Trophoblast cell (in vitro differentiated cells and primary cell): ENCODE measurements around the gene CHMP4A.

Experiments used
- DNase-seq, 2 donors: peaks; one replicate each; pipeline ENCODE4 v3.0.0-alpha.2; 2016
- H2AFZ ChIP-seq: 2 replicates; pipeline ENCODE4 v1.6.1; 2013; ENCODE audit warnings: low read length, moderate library complexity, mild to moderate bottlenecking; ENCODE audit not compliant: insufficient read depth, poor library complexity
- H2AK5ac ChIP-seq: 2 replicates; pipeline ENCODE4 v1.6.1; 2013; ENCODE audit warnings: mild to moderate bottlenecking, low read length
- H2BK120ac ChIP-seq: 2 replicates; pipeline ENCODE4 v1.6.1; 2013; ENCODE audit warnings: low read length, mild to moderate bottlenecking, moderate library complexity; ENCODE audit not compliant: insufficient read depth, poor library complexity
- H2BK12ac ChIP-seq: 2 replicates; pipeline ENCODE4 v1.6.1; 2013; ENCODE audit warnings: mild to moderate bottlenecking, low read length, moderate library complexity
- H2BK5ac ChIP-seq: 2 replicates; pipeline ENCODE4 v1.6.1; 2013; ENCODE audit warnings: low read length, low read depth, moderate library complexity, mild to moderate bottlenecking; ENCODE audit not compliant: poor library complexity
- H3K14ac ChIP-seq: 2 replicates; pipeline ENCODE4 v1.6.1; 2013; ENCODE audit warnings: mild to moderate bottlenecking, low read length
- H3K18ac ChIP-seq: 2 replicates; pipeline ENCODE4 v1.6.1; 2013; ENCODE audit warnings: mild to moderate bottlenecking, low read length
- H3K23ac ChIP-seq: 2 replicates; pipeline ENCODE4 v1.6.1; 2013; ENCODE audit warnings: low read length
- H3K27ac ChIP-seq: 2 replicates; pipeline ENCODE4 v1.5.1; 2013; ENCODE audit warnings: low read depth, mild to moderate bottlenecking, inconsistent platforms, low read length, moderate library complexity
- H3K27me3 ChIP-seq: 2 replicates; pipeline ENCODE4 v1.6.1; 2013; ENCODE audit warnings: inconsistent platforms, mild to moderate bottlenecking, low read length, moderate library complexity; ENCODE audit not compliant: insufficient read depth
- H3K36me3 ChIP-seq, 2 experiments: 1 replicate in 1 of 2; 2 replicates in 1 of 2; pipeline ENCODE4 v1.6.1; 2013; ENCODE audit warnings: low read length in 2 of 2, mild to moderate bottlenecking in 2 of 2, moderate library complexity in 1 of 2; ENCODE audit not compliant: insufficient read depth in 2 of 2, control insufficient read depth in 1 of 2
- H3K4ac ChIP-seq: 2 replicates; pipeline ENCODE4 v1.6.1; 2013; ENCODE audit warnings: low read depth, mild to moderate bottlenecking, low read length, moderate library complexity
- H3K4me1 ChIP-seq, 2 experiments: 1 replicate in 1 of 2; 2 replicates in 1 of 2; pipeline ENCODE4 v1.6.1; 2013; ENCODE audit warnings: low read length in 2 of 2, mild to moderate bottlenecking in 2 of 2, moderate library complexity in 1 of 2; ENCODE audit not compliant: insufficient read depth in 2 of 2, control insufficient read depth in 1 of 2
- H3K4me2 ChIP-seq: 2 replicates; pipeline ENCODE4 v1.6.1; 2013; ENCODE audit warnings: inconsistent platforms, mild to moderate bottlenecking, low read length, moderate library complexity
- H3K4me3 ChIP-seq: 2 replicates; pipeline ENCODE4 v1.5.1; 2013; ENCODE audit warnings: mild to moderate bottlenecking, low read depth, low read length, inconsistent platforms
- H3K79me1 ChIP-seq: one replicate; pipeline ENCODE4 v1.6.1; 2013; ENCODE audit warnings: low read length
- H3K79me2 ChIP-seq: 2 replicates; pipeline ENCODE4 v1.6.1; 2013; ENCODE audit warnings: low read length, mild to moderate bottlenecking; ENCODE audit not compliant: control insufficient read depth, insufficient read depth, poor library complexity
- H3K9ac ChIP-seq: 2 replicates; pipeline ENCODE4 v1.6.1; 2013; ENCODE audit warnings: mild to moderate bottlenecking, low read length
- H3K9me3 ChIP-seq: 2 replicates; pipeline ENCODE4 v1.6.1; 2013; ENCODE audit warnings: low read depth, mild to moderate bottlenecking, control low read depth, inconsistent platforms, low read length; ENCODE audit not compliant: insufficient read depth
- H4K12ac ChIP-seq: 2 replicates; pipeline ENCODE4 v1.6.1; 2013; ENCODE audit warnings: low read depth, mild to moderate bottlenecking, low read length, moderate library complexity
- H4K8ac ChIP-seq: 2 replicates; pipeline ENCODE4 v1.6.1; 2013; ENCODE audit warnings: low read depth, mild to moderate bottlenecking, low read length, moderate library complexity
- H4K91ac ChIP-seq: one replicate; pipeline ENCODE4 v1.6.1; 2013; ENCODE audit warnings: low read depth, mild to moderate bottlenecking, low read length, moderate library complexity
- WGBS: extraction: QIAGEN DNeasy Blood & Tissue Kit; methylation state at CpG from one replicate; pipeline ENCODE4 v1.1.7; 2013; ENCODE audit warnings: missing lambda C conversion rate; ENCODE audit not compliant: insufficient read length, insufficient coverage; ENCODE audit errors: extremely low coverage; 5-methylcytosine and 5-hydroxymethylcytosine counted together

CHMP4A gene

DNA sequence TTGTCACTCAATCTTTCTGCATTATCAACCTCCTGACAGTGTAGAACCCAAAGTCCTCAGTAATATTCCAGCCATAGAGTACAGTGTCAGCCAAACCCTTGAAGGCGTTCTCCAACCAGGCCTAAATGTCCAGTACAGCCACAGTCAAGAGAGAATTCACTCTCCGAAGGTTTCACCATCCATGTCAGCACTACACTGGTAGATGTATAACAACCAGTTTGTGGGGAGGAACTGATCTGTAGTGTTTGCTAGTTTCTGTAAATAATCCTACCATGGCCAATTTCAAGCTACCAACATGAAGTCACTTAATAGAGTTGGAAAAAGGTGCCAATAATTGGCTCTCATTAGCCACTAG, 3.0 kb upstream of the CHMP4A start:
- no peak overlapping the region for H2AFZ ChIP-seq
- H3K9me3 ChIP-seq = no peaks in the 10 kb centered on the region
- H3K14ac ChIP-seq = no peak overlapping the region
- no peak overlapping the region for H2BK5ac ChIP-seq
- H3K23ac ChIP-seq = no peak overlapping the region
- no peak overlapping the region for H3K27ac ChIP-seq
- peaks cover 0 to 2% of the 10 kb centered on the region in 2 experiments for H3K4me1 ChIP-seq
- peaks cover 3% of the 10 kb centered on the region for H3K79me2 ChIP-seq
- no peak overlapping the region for H4K8ac ChIP-seq
- H2AK5ac ChIP-seq = no peak overlapping the region
- H3K4me3 ChIP-seq = no peak overlapping the region
- no CpG with 5 or more reads among the region's 2 CpGs for WGBS
- no peak overlapping the region for H2BK120ac ChIP-seq
- H3K36me3 ChIP-seq = peaks cover 7 to 9% of the 10 kb centered on the region in 2 experiments
- no peak overlapping the region for H3K18ac ChIP-seq
- H3K79me1 ChIP-seq = peaks cover 8% of the 10 kb centered on the region
- no peak overlapping the region for H3K9ac ChIP-seq
- H3K4ac ChIP-seq = no peak overlapping the region
- H4K91ac ChIP-seq = no peak overlapping the region
- no peak overlapping the region for H2BK12ac ChIP-seq
- peak overlapping the region; percentile 72 for H3K4me2 ChIP-seq
- H4K12ac ChIP-seq = no peak overlapping the region
- no peak for DNase-seq
- H3K27me3 ChIP-seq = no peaks in the 10 kb centered on the region

DNA sequence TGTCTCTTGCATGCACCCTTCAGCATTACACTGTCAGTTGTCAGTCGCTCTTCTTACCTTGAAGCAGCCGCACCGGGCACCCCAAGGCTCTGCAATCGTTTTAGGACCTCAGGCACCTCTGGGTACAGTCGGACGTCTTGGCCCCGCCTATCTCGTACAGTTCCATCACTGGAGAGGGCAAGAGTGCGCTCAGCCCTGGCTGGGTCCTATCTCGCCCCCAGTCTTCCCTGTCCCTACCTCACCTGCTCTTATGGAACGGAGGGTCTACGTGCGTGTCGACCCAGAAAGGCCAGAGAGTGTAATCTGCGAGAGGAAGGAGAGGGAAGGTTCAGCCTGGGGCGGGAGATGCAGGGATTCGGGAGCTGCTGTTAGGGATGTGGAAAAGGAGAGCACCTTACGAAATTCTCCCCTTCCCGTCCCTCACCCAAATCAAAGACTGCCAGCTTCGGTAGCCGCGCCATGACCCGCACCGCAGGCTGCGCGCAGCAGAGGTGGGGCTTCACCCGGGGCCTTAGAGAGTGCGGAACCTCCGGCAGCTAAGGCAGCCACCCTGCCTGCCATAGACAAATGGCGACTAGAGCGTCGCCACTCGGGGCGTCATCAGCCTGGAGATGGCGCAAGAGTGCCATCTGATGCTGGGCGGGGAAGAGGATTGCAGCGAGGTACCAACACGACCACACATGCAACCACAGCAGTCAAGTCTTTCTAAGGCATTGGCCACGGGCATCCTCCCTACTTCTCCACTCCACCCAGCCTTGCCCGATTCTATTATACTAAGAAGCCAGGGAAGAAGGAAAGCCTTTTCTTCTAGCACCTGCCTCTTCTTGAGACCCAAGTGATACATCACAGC, 2.4 kb upstream of the CHMP4A start, which contains the start of gene MDP1:
Gene MDP1 (minus strand): TSS at position 572 of the 850 bp plus-strand sequence. CDS start 111 bp downstream, at position 461.
- Histone ChIP-seq H3K23ac (no peak within 1 kb of the TSS), H2AK5ac (peak within 1 kb of the TSS; percentile 29), H4K91ac (peak within 1 kb of the TSS; percentile 73), H3K4ac (peak within 1 kb of the TSS; percentile 42), H4K12ac (peak within 1 kb of the TSS; percentile 36), H3K4me2 (peak within 1 kb of the TSS; percentile 72), H3K27ac (peak within 1 kb of the TSS; percentile 18), H3K18ac (peak within 1 kb of the TSS; percentile 72), H3K14ac (peak within 1 kb of the TSS; percentile 69), H3K36me3 (peaks cover 7 to 11% of the 10 kb centered on the region in 2 experiments), H2AFZ (peak within 1 kb of the TSS; percentile 69), H3K79me2 (peaks cover 3% of the 10 kb centered on the region), H3K9me3 (no peaks in the 10 kb centered on the region), H2BK120ac (peak within 1 kb of the TSS; percentile 13), H3K9ac (peak within 1 kb of the TSS; percentile 85), H2BK12ac (no peak within 1 kb of the TSS), H3K4me3 (peak within 1 kb of the TSS; percentile 75), H3K27me3 (no peaks in the 10 kb centered on the region), H3K4me1 (peaks cover 0 to 2% of the 10 kb centered on the region in 2 experiments), H2BK5ac (no peak within 1 kb of the TSS), H3K79me1 (peaks cover 8% of the 10 kb centered on the region), H4K8ac (peak within 1 kb of the TSS; percentile 88)
- WGBS = no CpG with 5 or more reads among the region's 40 CpGs
- peak; percentile 83 to 91 for DNase-seq

DNA sequence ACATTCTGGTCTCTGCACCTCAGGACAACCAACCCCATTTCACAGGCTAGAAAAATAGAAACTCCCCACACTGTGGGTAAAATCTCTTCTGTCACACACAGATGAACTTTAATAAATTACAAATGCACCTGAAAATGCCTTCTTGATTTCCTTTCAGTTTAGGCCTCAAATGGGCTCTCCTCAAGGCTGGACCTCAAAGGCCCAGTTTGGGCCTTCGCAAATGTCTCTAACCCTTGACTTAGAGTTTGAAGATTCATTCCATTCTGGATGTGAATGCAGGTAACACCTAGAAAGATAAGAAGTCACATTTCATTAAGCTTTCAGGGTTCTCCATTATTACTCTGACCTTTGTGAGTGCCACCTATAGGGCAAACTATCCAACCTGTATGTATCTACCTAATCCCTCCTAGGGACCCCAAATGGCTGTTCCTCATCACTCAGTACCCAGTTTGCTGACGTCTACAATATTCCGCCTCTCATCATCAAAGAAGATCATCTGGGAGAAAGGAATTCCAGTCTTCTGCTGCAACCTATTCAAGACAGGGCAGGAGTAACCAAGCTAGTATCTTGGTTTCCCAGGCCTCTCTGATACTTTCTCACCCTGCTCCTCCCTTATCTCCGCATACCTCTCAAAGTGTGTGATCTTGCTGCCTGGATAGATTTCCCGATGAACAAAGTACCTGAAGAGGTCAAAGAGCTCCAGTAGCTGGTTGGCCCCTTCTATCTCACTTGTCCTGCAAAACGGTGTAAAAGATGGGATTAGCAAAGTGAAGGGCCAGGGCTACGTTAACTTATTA, 776 bp upstream of the CHMP4A start:
- H2BK120ac ChIP-seq = no peak overlapping the region
- H3K4ac ChIP-seq = no peak overlapping the region
- H3K18ac ChIP-seq = no peak overlapping the region
- H4K91ac ChIP-seq = peak overlapping the region; percentile 26
- peak overlapping the region; percentile 5 for H3K27ac ChIP-seq
- H3K27me3 ChIP-seq = no peaks in the 10 kb centered on the region
- H3K4me3 ChIP-seq = no peak overlapping the region
- H3K23ac ChIP-seq = no peak overlapping the region
- no peak for DNase-seq
- WGBS = no CpG with 5 or more reads among the region's 7 CpGs
- peaks cover 8% of the 10 kb centered on the region for H3K79me1 ChIP-seq
- peak overlapping the region; percentile 1 for H3K9ac ChIP-seq
- H2AK5ac ChIP-seq = no peak overlapping the region
- peak overlapping the region; percentile 22 for H4K12ac ChIP-seq
- peaks cover 3% of the 10 kb centered on the region for H3K79me2 ChIP-seq
- H3K14ac ChIP-seq = no peak overlapping the region
- H2BK5ac ChIP-seq = no peak overlapping the region
- peak overlapping the region; percentile 81 for H4K8ac ChIP-seq
- no peak overlapping the region for H2AFZ ChIP-seq
- H3K36me3 ChIP-seq = peaks cover 14 to 28% of the 10 kb centered on the region in 2 experiments
- H3K9me3 ChIP-seq = no peaks in the 10 kb centered on the region
- H2BK12ac ChIP-seq = no peak overlapping the region
- peaks cover 0 to 2% of the 10 kb centered on the region in 2 experiments for H3K4me1 ChIP-seq
- H3K4me2 ChIP-seq = peak overlapping the region; percentile 53

DNA sequence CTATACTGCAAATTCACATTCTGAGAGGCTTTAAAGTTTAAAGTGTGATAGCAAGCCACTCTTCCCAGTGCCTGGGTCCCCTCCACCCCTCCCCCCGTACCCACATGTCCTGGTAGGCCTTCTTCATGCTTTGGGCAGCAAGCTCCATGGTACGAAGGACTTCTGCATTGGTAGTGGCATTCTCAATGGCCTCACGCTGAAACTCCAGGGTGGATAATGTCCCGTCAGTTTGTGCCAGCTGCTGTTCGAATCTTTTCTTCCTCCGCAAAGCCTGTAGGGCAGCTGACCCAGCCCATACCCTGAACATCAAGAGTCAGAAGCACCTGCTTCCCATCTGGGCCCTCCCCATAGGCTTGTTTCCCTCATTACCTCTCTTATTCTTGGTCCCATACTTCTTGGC, 2.0 kb downstream of the CHMP4A start:
- H2BK12ac ChIP-seq = no peak overlapping the region
- H4K8ac ChIP-seq = no peak overlapping the region
- no peak for DNase-seq
- H2BK120ac ChIP-seq = no peak overlapping the region
- H3K79me2 ChIP-seq = peaks cover 3% of the 10 kb centered on the region
- H3K27ac ChIP-seq = no peak overlapping the region
- no CpG with 5 or more reads among the region's 6 CpGs for WGBS
- no peak overlapping the region for H3K9ac ChIP-seq
- no peak overlapping the region for H3K4me2 ChIP-seq
- peaks cover 8% of the 10 kb centered on the region for H3K79me1 ChIP-seq
- no peak overlapping the region for H4K12ac ChIP-seq
- no peaks in the 10 kb centered on the region for H3K9me3 ChIP-seq
- no peak overlapping the region for H3K4me3 ChIP-seq
- H2AK5ac ChIP-seq = no peak overlapping the region
- H4K91ac ChIP-seq = no peak overlapping the region
- peaks cover 3 to 6% of the 10 kb centered on the region in 2 experiments for H3K4me1 ChIP-seq
- H3K23ac ChIP-seq = no peak overlapping the region
- no peak overlapping the region for H2BK5ac ChIP-seq
- H3K27me3 ChIP-seq = no peaks in the 10 kb centered on the region
- H2AFZ ChIP-seq = no peak overlapping the region
- no peak overlapping the region for H3K14ac ChIP-seq
- no peak overlapping the region for H3K18ac ChIP-seq
- peaks cover 24 to 35% of the 10 kb centered on the region in 2 experiments for H3K36me3 ChIP-seq
- no peak overlapping the region for H3K4ac ChIP-seq
